Stimulated activated naive B cell treated with anti-CD40 and anti-IgM and Interleukin-4, amounts not matched to agents 10 μg/mL and 1 μg/mL and 100 μg/mL, for 72 hours (primary cell): ENCODE measurements around the gene TRIM75.

ENCODE experiments used
- ATAC-seq, 2 donors: fragments of 150-1000 bp; cut with Tn5 transposase; replicated peaks; 2 replicates each; pipeline ENCODE4 v1.10.0; 2021; ENCODE audit warnings: moderate library complexity in 1 of 2
- DNase-seq: peaks from one replicate; pipeline ENCODE4 v3.0.0; 2021
- H3K27ac Mint-ChIP-seq: one replicate; pipeline ENCODE4 v1.8.0; 2022; ENCODE audit warnings: mild to moderate bottlenecking, mixed read lengths
- H3K27me3 Mint-ChIP-seq, 2 donors: one replicate each; pipeline ENCODE4 v1.8.0; 2022; ENCODE audit warnings: mixed read lengths in 2 of 2
- H3K36me3 Mint-ChIP-seq, 2 donors: one replicate each; pipeline ENCODE4 v1.8.0; 2022; ENCODE audit warnings: mixed read lengths in 2 of 2, mild to moderate bottlenecking in 1 of 2
- H3K4me1 Mint-ChIP-seq, 2 donors: one replicate each; pipeline ENCODE4 v1.8.0; 2022; ENCODE audit warnings: mixed read lengths in 2 of 2, mild to moderate bottlenecking in 1 of 2
- H3K4me3 Mint-ChIP-seq, 2 donors: one replicate each; pipeline ENCODE4 v1.8.0; 2022; ENCODE audit warnings: mild to moderate bottlenecking in 2 of 2, mixed read lengths in 2 of 2, moderate library complexity in 1 of 2
- H3K9me3 Mint-ChIP-seq, 2 donors: one replicate each; pipeline ENCODE4 v1.8.0; 2022; ENCODE audit warnings: mixed read lengths in 2 of 2, mild to moderate bottlenecking in 1 of 2

The TRIM75 gene

DNA sequence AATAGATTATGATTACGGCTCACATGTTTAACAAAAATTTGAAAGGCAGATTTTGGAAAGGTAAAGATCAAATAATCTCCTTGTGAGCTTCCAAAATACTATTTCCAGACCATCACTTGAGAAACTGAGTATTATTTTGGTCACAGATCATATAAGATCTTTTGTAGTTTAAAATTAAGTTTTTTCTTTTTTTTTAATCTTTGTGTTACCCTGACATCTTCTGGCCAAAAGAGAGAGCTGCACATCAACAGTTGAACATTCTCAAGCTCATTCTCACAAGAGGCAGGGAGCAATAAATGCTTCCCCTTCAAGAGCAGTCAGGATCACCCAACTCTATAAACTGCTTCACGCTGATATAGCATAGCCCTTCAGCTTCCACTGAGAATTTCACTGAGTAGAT, 43.1 kb downstream of the TRIM75 start:
- DNase-seq: no peak
- H3K4me3 Mint-ChIP-seq: no peak overlapping the region

DNA sequence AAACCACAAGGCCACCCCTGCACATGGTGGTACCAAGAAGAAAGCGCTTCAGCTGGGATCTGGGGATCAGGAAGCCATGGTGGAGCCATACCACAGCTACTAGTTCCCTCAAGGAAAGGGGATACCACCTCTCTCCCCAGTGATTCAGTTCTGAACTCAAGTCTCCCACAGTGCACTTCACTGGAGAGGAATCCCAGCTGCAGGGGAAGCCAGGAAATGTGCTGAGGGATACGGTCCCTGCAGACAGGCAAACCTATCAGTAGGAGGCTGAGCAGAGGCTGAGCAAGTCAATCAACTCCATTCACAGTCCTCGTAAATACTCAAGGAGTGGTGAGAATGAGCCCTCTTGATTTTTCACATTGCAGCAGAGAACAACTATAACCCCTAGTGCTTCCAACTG, 48.0 kb downstream of the TRIM75 start:
- Mint-ChIP-seq H3K4me1 (peaks cover 2 to 13% of the 10 kb centered on the region in 2 donors), H3K36me3 (peaks cover 11 to 28% of the 10 kb centered on the region in 2 donors), H3K4me3 (no peak overlapping the region), H3K9me3 (no peaks in the 10 kb centered on the region), H3K27me3 (no peaks in the 10 kb centered on the region), H3K27ac (no peak overlapping the region)
- DNase-seq (no peak), ATAC-seq (no peak)

More for the DNA sequence above, 43.1 kb downstream of the TRIM75 start:
- H3K27me3 Mint-ChIP-seq: no peaks in the 10 kb centered on the region
- H3K27ac Mint-ChIP-seq: no peak overlapping the region
- H3K9me3 Mint-ChIP-seq: no peaks in the 10 kb centered on the region
- no peaks in the 10 kb centered on the region for H3K4me1 Mint-ChIP-seq
- H3K36me3 Mint-ChIP-seq: peaks cover 21 to 29% of the 10 kb centered on the region in 2 donors
- ATAC-seq: peak in 1 of 2 donors; percentile 23

DNA sequence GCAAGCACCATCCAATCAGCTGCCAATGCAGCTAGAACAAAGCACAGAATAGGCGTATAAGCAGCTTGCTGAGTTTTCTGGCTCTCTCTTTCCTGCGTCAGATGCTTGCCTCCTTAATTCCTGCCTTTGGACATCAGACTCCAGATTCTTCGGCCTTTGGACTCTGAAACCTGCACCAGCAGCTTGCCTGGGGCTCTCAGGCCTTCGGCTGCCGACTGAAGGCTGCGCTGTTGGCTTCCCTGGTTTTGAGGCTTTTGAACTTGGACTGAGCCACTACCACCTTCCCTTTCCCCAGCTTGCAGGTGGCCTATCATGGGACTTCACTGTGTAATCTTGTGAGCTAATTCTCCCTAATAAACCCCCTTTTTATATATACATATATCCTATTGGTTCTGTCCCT, 52.9 kb downstream of the TRIM75 start:
- H3K27ac Mint-ChIP-seq: no peak overlapping the region
- DNase-seq: no peak
- H3K4me3 Mint-ChIP-seq: no peak overlapping the region
- peaks cover 15 to 28% of the 10 kb centered on the region in 2 donors for H3K36me3 Mint-ChIP-seq
- no peak for ATAC-seq
- no peaks in the 10 kb centered on the region for H3K9me3 Mint-ChIP-seq
- peaks cover 12 to 35% of the 10 kb centered on the region in 2 donors for H3K4me1 Mint-ChIP-seq
- no peaks in the 10 kb centered on the region for H3K27me3 Mint-ChIP-seq
